Measurements from ENCODE around the gene POM121C.
"Not testable (repeated sequence)": the region's sequence is repeated elsewhere in the genome, so short reads cannot be mapped to it uniquely, and the experiment has no call there.

The POM121C gene

DNA sequence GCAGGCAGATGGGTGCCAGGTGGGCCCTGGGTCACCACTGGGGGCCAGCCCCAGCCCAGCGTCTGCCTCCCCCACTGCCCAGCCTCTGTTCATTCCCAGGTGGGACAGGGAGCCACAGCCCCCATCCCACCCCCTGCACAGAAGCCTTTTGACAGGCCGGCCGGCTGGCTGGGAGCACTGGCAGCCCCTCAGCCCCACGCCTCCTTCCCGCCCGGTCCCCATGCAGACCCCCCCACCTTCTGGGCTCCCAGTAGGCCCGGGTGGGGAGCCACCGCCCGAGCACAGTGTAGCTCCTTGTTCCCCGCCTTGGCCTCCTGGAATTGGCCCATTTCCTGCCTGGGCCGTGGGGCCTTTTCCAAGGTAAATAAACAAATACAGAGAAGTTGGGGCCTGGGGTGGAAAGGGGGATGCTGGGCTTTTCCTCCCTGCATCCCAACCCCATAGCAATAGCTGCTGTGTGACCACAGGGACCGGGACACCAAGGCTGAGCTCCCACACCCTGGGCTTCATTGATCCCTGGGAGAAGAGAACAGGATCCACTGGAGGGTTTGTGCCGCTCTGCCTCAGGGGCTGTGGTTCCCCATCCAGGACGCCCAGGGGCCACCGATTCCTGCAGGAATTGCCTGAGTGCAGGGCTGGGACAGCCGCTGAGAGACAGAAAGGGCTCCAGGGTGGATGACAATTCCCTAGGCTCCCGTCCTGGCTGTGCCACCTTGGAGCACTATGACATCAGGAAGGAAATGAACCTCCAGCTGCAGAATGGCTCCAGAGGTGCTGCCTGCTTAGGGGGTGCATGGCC lies 111.4 kb downstream of the POM121C start:
- DNase-seq: not testable (repeated sequence)

DNA sequence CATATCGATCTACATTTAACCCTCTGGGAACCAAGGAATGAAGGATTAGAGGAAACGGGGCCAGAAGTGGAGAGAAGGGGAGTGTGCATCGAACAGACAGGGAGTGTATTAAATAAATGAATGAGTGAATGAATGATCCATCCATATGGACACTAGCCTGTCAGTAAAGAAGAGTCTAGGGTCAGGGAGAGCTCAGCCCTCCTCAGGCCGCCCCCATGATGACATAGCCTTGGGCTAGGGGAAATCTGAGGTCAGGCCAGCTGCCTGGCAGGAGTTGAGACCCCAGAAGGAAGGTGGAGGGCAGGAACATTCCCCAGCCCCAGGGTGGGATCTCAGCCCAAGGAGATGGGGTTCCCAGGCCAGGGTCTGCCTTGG lies 112.0 kb downstream of the POM121C start:
- DNase-seq: not testable (repeated sequence)

DNA sequence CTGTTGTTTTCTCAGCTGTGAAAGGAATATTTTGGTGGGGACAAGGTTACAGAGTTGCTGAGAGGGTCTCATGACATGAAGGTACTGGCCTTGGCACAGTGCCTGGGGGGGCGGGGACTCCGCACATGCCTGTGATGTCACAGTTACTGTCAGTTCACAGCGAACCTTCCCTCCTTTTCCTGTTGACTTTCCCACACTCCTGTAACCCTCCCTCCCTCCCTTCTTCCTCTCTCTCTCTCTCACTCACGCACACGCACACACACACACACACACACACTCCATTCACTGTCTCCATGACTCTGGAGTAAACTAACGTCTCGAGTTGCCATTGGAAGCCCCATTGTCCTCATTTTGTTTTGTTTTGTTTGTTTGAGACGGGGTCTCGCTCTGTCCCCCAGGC lies 118.8 kb downstream of the POM121C start:
- not testable (repeated sequence) for DNase-seq
